ENCODE measurements around the gene ZNF573. TPM values are rescaled to one million over a fixed set of nuclear protein-coding genes. Genes with fewer than 3 reads are reported as not detected.

The ZNF573 gene
- total and polyA plus RNA-seq, 2 of the 13 experiments (the other 11 are each of a cell fraction or from before 2014, with no cell fraction given) = 3.1 to 9.3 TPM

DNA sequence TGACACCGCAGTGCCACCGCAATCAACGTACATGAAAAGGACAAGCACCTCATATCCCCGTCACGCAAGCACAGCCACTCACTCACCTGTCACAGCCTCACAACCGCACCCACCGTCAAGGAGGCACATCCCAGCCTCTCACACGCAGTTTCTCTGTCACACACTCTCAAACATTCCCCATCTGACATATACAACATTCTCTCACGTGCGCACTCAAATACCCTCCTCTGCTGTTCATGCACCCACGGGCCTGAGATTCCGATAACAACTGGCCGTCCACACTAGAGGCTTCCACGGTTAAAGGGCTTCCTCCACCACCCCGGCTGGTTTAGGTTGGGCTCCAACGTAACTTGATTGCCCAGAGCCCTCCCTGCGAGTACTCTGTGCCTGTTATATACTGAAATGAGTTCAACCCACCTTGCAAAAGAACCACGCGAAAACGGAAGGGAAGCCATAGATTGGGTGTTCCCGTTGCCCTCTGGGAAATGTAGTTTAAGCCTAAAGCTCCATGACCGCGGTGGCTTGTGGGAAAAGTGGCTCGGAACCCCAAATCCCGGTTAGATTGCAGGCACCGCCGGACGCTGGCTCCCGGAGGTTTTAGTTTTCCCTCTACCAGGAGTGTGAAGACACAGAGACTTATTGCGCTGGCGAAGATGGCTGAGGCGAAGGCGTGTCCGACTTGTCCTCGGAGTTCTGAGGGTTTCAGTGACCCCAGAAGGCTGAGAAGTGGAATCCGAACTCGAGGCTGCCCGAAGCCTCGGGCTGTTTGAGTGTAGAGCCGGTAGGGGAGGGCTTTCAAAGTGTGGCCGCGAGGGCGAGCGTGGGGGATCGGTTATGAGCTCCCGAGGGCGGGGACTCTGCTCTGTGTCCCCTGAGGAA is at the start of gene ZNF573 (continued):
- TF ChIP-seq, protein P1, sequence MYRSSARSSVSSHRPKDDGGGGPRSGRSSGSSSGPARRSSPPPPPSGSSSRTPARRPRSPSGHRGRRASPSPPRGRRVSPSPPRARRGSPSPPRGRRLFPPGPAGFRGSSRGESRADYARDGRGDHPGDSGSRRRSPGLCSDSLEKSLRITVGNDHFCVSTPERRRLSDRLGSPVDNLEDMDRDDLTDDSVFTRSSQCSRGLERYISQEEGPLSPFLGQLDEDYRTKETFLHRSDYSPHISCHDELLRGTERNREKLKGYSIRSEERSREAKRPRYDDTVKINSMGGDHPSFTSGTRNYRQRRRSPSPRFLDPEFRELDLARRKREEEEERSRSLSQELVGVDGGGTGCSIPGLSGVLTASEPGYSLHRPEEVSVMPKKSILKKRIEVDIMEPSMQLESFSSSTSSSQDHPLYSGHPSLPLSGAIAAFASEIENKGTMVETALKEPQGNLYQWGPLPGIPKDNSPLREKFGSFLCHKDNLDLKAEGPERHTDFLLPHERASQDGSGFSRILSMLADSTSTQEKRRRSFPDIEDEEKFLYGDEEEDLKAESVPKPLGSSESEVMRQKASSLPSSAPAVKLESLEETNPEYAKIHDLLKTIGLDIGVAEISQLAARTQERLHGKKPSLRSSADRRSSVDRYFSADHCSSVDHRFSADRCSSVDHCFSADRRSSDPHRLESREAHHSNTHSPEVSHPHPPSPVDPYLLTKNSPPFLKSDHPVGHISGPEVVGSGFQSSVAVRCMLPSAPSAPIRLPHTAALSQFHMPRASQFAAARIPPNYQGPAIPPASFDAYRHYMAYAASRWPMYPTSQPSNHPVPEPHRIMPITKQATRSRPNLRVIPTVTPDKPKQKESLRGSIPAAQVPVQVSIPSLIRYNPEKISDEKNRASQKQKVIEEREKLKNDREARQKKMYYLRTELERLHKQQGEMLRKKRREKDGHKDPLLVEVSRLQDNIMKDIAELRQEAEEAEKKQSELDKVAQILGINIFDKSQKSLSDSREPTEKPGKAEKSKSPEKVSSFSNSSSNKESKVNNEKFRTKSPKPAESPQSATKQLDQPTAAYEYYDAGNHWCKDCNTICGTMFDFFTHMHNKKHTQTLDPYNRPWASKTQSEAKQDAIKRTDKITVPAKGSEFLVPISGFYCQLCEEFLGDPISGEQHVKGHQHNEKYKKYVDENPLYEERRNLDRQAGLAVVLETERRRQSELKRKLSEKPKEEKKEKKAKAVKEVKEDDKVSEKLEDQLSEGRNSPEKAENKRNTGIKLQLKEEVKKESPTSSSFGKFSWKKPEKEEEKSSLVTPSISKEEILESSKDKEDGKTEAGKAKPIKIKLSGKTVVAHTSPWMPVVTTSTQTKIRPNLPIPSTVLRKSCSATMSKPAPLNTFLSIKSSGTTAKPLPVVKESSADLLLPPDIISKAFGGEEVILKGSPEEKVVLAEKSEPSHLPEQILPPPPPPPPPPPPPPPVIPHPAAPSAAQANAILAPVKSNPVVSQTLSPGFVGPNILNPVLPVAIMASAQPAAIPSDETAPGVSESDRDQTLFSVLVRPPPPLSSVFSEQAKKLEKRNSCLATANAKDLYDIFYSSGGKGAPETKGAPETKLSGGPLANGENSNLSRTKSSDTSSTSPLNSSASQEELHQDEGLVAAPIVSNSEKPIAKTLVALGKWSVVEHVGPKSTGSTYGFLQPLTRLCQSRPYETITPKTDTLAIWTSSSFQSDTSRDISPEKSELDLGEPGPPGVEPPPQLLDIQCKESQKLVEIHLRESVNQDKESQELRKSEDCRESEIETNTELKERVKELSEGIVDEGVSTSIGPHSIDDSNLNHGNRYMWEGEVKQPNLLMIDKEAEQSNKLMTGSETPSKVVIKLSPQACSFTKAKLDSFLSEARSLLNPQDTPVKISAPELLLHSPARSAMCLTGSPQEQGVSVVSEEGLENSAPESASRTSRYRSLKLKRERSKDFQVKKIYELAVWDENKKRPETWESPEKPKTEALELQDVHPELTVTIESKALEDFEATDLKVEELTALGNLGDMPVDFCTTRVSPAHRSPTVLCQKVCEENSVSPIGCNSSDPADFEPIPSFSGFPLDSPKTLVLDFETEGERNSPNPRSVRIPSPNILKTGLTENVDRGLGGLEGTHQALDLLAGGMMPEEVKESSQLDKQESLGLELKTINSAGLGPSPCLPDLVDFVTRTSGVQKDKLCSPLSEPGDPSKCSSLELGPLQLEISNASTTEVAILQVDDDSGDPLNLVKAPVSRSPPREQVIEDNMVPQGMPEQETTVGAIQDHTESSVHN (CRISPR knock-in tag; IDR thresholded peaks at IDR 0.05) = no peak
- TF ChIP-seq NFRKB (IDR thresholded peaks at IDR 0.05) (no peak), ZNF44 (CRISPR knock-in tag; IDR thresholded peaks at IDR 0.05) (peak; percentile 92), DMTF1 (CRISPR knock-in tag; IDR thresholded peaks at IDR 0.05) (no peak), ZNF329 (CRISPR knock-in tag; IDR thresholded peaks at IDR 0.05; ENCODE audit: low read depth) (no peak), IKZF1 (IDR thresholded peaks at IDR 0.05) (no peak), ZNF766 (CRISPR knock-in tag; IDR thresholded peaks at IDR 0.05; ENCODE audit: borderline replicate concordance) (no peak), MLX (CRISPR knock-in tag; IDR thresholded peaks at IDR 0.05) (no peak), PITX1 (CRISPR knock-in tag; IDR thresholded peaks at IDR 0.05) (peak; percentile 26; the same call in 1 of the 2 replicates), SP140L (CRISPR knock-in tag; IDR thresholded peaks at IDR 0.05; ENCODE audit: borderline replicate concordance) (no peak), ZFAT (CRISPR knock-in tag; conservative IDR thresholded peaks at IDR 0.05) (no peak), SUZ12 (IDR thresholded peaks at IDR 0.05; ENCODE audit: low read depth, low read length) (peak; percentile 85), NRL (CRISPR knock-in tag; IDR thresholded peaks at IDR 0.05; ENCODE audit: borderline replicate concordance) (0 out of 2 replicates have a peak, but pooled peaks have one; percentile 14), NR1H2 (CRISPR knock-in tag; IDR thresholded peaks at IDR 0.05; ENCODE audit: borderline replicate concordance, low read depth) (no peak), NR2F6 (IDR thresholded peaks at IDR 0.05) (no peak), NR2F6 (CRISPR knock-in tag; IDR thresholded peaks at IDR 0.05) (no peak), IRX3 (CRISPR knock-in tag; IDR thresholded peaks at IDR 0.05; ENCODE audit: borderline replicate concordance, low read depth) (no peak), GZF1 (CRISPR knock-in tag; IDR thresholded peaks at IDR 0.05) (0 out of 2 replicates have a peak, but pooled peaks have one; percentile 64)
- TF ChIP-seq, protein P2, sequence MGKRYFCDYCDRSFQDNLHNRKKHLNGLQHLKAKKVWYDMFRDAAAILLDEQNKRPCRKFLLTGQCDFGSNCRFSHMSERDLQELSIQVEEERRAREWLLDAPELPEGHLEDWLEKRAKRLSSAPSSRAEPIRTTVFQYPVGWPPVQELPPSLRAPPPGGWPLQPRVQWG (CRISPR knock-in tag; IDR thresholded peaks at IDR 0.05; ENCODE audit: borderline replicate concordance, low read depth) = no peak

All from HepG2 (cell line).